GM23338 (cell line): ENCODE data around the gene IDS. TPM values are rescaled to one million over a fixed set of nuclear protein-coding genes. Genes with fewer than 3 reads are reported as not detected.

Experiments used
- ATAC-seq: fragments of 200-7000 bp; cut with Tn5 transposase; 3 replicates; pipeline ENCODE4 v1.9.1; 2020
- DNase-seq: peaks from one replicate; pipeline ENCODE4 v3.0.0-alpha.2; 2015; ENCODE audit warnings: low spot score
- H2AFZ ChIP-seq: fragments of 200-600 bp; sonication (generic); 2 replicates; pipeline ENCODE4 v1.8.0; 2016; ENCODE audit warnings: antibody characterized with exemption, mild to moderate bottlenecking, moderate library complexity
- H3F3A ChIP-seq: fragments of 200-600 bp; sonication (generic); replicated peaks from 2 replicates; pipeline ENCODE4 v1.8.0; 2017; ENCODE audit warnings: antibody characterized with exemption, mixed run types, low read depth
- H3K27ac ChIP-seq: fragments of 200-600 bp; sonication (generic); 2 replicates; pipeline ENCODE4 v1.6.1; 2016; ENCODE audit warnings: low read depth
- H3K27me3 ChIP-seq: fragments of 200-600 bp; sonication (generic); 2 replicates; pipeline ENCODE4 v1.8.0; 2016; ENCODE audit warnings: mild to moderate bottlenecking, mixed run types, moderate library complexity; ENCODE audit not compliant: insufficient read depth
- H3K36me3 ChIP-seq: fragments of 200-600 bp; sonication (generic); 2 replicates; pipeline ENCODE4 v1.8.0; 2016; ENCODE audit warnings: mild to moderate bottlenecking; ENCODE audit not compliant: insufficient read depth
- H3K4me1 ChIP-seq: fragments of 200-600 bp; sonication (generic); 2 replicates; pipeline ENCODE4 v1.8.0; 2016; ENCODE audit warnings: mild to moderate bottlenecking, moderate library complexity; ENCODE audit not compliant: insufficient read depth
- H3K4me2 ChIP-seq: fragments of 200-600 bp; sonication (generic); 2 replicates; pipeline ENCODE4 v1.7.1; 2017; ENCODE audit warnings: mixed run types
- H3K4me3 ChIP-seq: fragments of 200-600 bp; sonication (generic); 2 replicates; pipeline ENCODE4 v1.6.1; 2016; ENCODE audit warnings: mixed run types
- H3K79me2 ChIP-seq: fragments of 200-600 bp; sonication (generic); replicated peaks from 2 replicates; pipeline ENCODE4 v1.8.0; 2017; ENCODE audit warnings: mild to moderate bottlenecking; ENCODE audit not compliant: insufficient read depth
- H3K9me2 ChIP-seq: fragments of 200-600 bp; sonication (generic); 2 replicates; pipeline ENCODE4 v1.8.0; 2017; ENCODE audit not compliant: insufficient read depth
- H4K20me1 ChIP-seq: fragments of 200-600 bp; sonication (generic); replicated peaks from 2 replicates; pipeline ENCODE4 v1.8.0; 2017; ENCODE audit warnings: mild to moderate bottlenecking; ENCODE audit not compliant: insufficient read depth
- H3K27ac Mint-ChIP-seq: 2 replicates; pipeline ENCODE4 v1.8.0; 2020; ENCODE audit warnings: inconsistent platforms, mild to moderate bottlenecking, moderate library complexity, mixed read lengths
- H3K27me3 Mint-ChIP-seq: 3 replicates; pipeline ENCODE4 v1.8.0; 2022; ENCODE audit warnings: low read depth, mild to moderate bottlenecking, moderate library complexity, mixed read lengths, inconsistent platforms; ENCODE audit not compliant: insufficient read depth, poor library complexity
- H3K36me3 Mint-ChIP-seq: 3 replicates; pipeline ENCODE4 v1.8.0; 2021; ENCODE audit warnings: low read depth, mild to moderate bottlenecking, inconsistent platforms, moderate library complexity, mixed read lengths
- H3K4me1 Mint-ChIP-seq: 3 replicates; pipeline ENCODE4 v1.8.0; 2020; ENCODE audit warnings: mild to moderate bottlenecking, inconsistent platforms, mixed read lengths
- H3K4me3 Mint-ChIP-seq: 3 replicates; pipeline ENCODE4 v1.8.0; 2021; ENCODE audit warnings: moderate library complexity, mild to moderate bottlenecking, inconsistent platforms, mixed read lengths
- H3K9me3 Mint-ChIP-seq: 3 replicates; pipeline ENCODE4 v1.8.0; 2020; ENCODE audit warnings: moderate library complexity, mild to moderate bottlenecking, inconsistent platforms, mixed read lengths
- CREB1 ChIP-seq: fragments of 250-450 bp; sonication (Bioruptor Pico); IDR thresholded peaks from 2 replicates; pipeline ENCODE4 v1.5.0; 2020; ENCODE audit warnings: low read depth, mild to moderate bottlenecking, moderate library complexity
- CTCF ChIP-seq, 2 experiments: fragments of 200-600 bp in 1 of 2; sonication (generic) in 1 of 2; conservative IDR thresholded peaks; 2 replicates each; pipeline versions ENCODE4 v1.5.1 to v1.6.1; 2016 to 2017; ENCODE audit warnings: antibody characterized with exemption in 2 of 2, low read depth in 2 of 2, mild to moderate bottlenecking in 2 of 2, moderate library complexity in 1 of 2
- ETS1 ChIP-seq: IDR thresholded peaks from 2 replicates; pipeline ENCODE4 v1.6.1; 2016; ENCODE audit warnings: antibody characterized with exemption
- EZH2 ChIP-seq: fragments of 200-600 bp; sonication (generic); IDR thresholded peaks from one replicate; pipeline ENCODE4 v1.8.0; 2017; ENCODE audit warnings: antibody characterized with exemption, mild to moderate bottlenecking, low read depth; ENCODE audit not compliant: unreplicated experiment
- EZH2phosphoT487 ChIP-seq: fragments of 200-600 bp; sonication (generic); IDR thresholded peaks from one replicate; pipeline ENCODE4 v1.8.1; 2018; ENCODE audit warnings: antibody characterized with exemption; ENCODE audit not compliant: unreplicated experiment
- JUNB ChIP-seq: IDR thresholded peaks from one replicate; pipeline ENCODE4 v1.6.1; 2016; ENCODE audit warnings: antibody characterized with exemption; ENCODE audit not compliant: unreplicated experiment
- POLR2AphosphoS5 ChIP-seq: IDR thresholded peaks from 2 replicates; pipeline ENCODE4 v1.6.1; 2016; ENCODE audit warnings: antibody characterized with exemption, low read depth
- STAT1 ChIP-seq: IDR thresholded peaks from one replicate; pipeline ENCODE4 v1.6.1; 2016; ENCODE audit warnings: antibody characterized with exemption; ENCODE audit not compliant: unreplicated experiment
- ZNF114 ChIP-seq: fragments of 250-450 bp; sonication (Bioruptor Pico); IDR thresholded peaks from 2 replicates; pipeline ENCODE4 v1.5.0; 2020; ENCODE audit warnings: mild to moderate bottlenecking, moderate library complexity
- ZNF331 ChIP-seq: fragments of 250-450 bp; sonication (Bioruptor Pico); IDR thresholded peaks from 2 replicates; pipeline ENCODE4 v1.5.0; 2020; ENCODE audit warnings: low read depth, mild to moderate bottlenecking, moderate library complexity
- polyA plus RNA-seq: library from polyadenylated mRNA; unstranded; fragments of >200 nt; fragmentation: Nextera tagmentation; extraction: Ambion mirVana; gene quantifications from 2 replicates; pipeline ENCODE4 v1.2.1, GENCODE V29; 2016
- total RNA-seq: library from RNA; depleted of rRNA; stranded (reverse); fragments of >200 nt; shearing (Covaris generic); gene quantifications from 2 replicates; pipeline ENCODE4 v1.2.3, GENCODE V29; 2014
- TF ChIP-seq, protein P1 (sequence below): fragments of 250-450 bp; sonication (Bioruptor Pico); IDR thresholded peaks from 2 replicates; pipeline ENCODE4 v1.5.0; 2020; ENCODE audit warnings: mild to moderate bottlenecking, moderate library complexity

IDS gene
- total and polyA plus RNA-seq, 2 experiments from 2014 or later = 8.2 to 12.3 TPM

GRCh38 chrX:149506349-149506748 is 1.2 kb upstream of the IDS start (continued):
- no peak for TF ChIP-seq POLR2AphosphoS5
- no peak for TF ChIP-seq STAT1
- no peak for TF ChIP-seq CTCF (conservative IDR thresholded peaks at IDR 0.05; ENCODE audit: low read depth in 2 of 2)

GRCh38 chrX:149505671-149506070 is 565 bp upstream of the IDS start:
- Mint-ChIP-seq H3K9me3 (no peaks in the 10 kb centered on the region; the same call in 2 of the 3 replicates), H3K27ac (no peak overlapping the region), H3K27me3 (peaks cover 3% of the 10 kb centered on the region), H3K4me3 (peak overlapping the region; percentile 60), H3K36me3 (no peaks in the 10 kb centered on the region; the same call in 2 of the 3 replicates), H3K4me1 (peaks cover 18% of the 10 kb centered on the region; the same call in 2 of the 3 replicates)
- Histone ChIP-seq H3K79me2 (no peaks in the 10 kb centered on the region), H3K4me3 (peak overlapping the region; percentile 48; the same call in 1 of the 2 replicates), H3K27ac (no peak overlapping the region), H3K36me3 (no peaks in the 10 kb centered on the region), H3F3A (no peaks in the 10 kb centered on the region), H3K27me3 (no peaks in the 10 kb centered on the region), H3K4me2 (peak overlapping the region; percentile 65), H3K9me2 (no peaks in the 10 kb centered on the region), H2AFZ (peak overlapping the region; percentile 81; the same call in 1 of the 2 replicates), H4K20me1 (no peaks in the 10 kb centered on the region), H3K4me1 (no peaks in the 10 kb centered on the region)
- DNase-seq = no peak
- ATAC-seq = no peak
- TF ChIP-seq CREB1 (CRISPR knock-in tag) (no peak), EZH2phosphoT487 (no peak), ETS1 (no peak), ZNF331 (CRISPR knock-in tag) (no peak), CTCF (conservative IDR thresholded peaks at IDR 0.05; ENCODE audit: low read depth in 2 of 2) (no peak), ZNF114 (no peak), STAT1 (no peak), POLR2AphosphoS5 (no peak), EZH2 (no peak), JUNB (no peak)
- TF ChIP-seq, protein P1, sequence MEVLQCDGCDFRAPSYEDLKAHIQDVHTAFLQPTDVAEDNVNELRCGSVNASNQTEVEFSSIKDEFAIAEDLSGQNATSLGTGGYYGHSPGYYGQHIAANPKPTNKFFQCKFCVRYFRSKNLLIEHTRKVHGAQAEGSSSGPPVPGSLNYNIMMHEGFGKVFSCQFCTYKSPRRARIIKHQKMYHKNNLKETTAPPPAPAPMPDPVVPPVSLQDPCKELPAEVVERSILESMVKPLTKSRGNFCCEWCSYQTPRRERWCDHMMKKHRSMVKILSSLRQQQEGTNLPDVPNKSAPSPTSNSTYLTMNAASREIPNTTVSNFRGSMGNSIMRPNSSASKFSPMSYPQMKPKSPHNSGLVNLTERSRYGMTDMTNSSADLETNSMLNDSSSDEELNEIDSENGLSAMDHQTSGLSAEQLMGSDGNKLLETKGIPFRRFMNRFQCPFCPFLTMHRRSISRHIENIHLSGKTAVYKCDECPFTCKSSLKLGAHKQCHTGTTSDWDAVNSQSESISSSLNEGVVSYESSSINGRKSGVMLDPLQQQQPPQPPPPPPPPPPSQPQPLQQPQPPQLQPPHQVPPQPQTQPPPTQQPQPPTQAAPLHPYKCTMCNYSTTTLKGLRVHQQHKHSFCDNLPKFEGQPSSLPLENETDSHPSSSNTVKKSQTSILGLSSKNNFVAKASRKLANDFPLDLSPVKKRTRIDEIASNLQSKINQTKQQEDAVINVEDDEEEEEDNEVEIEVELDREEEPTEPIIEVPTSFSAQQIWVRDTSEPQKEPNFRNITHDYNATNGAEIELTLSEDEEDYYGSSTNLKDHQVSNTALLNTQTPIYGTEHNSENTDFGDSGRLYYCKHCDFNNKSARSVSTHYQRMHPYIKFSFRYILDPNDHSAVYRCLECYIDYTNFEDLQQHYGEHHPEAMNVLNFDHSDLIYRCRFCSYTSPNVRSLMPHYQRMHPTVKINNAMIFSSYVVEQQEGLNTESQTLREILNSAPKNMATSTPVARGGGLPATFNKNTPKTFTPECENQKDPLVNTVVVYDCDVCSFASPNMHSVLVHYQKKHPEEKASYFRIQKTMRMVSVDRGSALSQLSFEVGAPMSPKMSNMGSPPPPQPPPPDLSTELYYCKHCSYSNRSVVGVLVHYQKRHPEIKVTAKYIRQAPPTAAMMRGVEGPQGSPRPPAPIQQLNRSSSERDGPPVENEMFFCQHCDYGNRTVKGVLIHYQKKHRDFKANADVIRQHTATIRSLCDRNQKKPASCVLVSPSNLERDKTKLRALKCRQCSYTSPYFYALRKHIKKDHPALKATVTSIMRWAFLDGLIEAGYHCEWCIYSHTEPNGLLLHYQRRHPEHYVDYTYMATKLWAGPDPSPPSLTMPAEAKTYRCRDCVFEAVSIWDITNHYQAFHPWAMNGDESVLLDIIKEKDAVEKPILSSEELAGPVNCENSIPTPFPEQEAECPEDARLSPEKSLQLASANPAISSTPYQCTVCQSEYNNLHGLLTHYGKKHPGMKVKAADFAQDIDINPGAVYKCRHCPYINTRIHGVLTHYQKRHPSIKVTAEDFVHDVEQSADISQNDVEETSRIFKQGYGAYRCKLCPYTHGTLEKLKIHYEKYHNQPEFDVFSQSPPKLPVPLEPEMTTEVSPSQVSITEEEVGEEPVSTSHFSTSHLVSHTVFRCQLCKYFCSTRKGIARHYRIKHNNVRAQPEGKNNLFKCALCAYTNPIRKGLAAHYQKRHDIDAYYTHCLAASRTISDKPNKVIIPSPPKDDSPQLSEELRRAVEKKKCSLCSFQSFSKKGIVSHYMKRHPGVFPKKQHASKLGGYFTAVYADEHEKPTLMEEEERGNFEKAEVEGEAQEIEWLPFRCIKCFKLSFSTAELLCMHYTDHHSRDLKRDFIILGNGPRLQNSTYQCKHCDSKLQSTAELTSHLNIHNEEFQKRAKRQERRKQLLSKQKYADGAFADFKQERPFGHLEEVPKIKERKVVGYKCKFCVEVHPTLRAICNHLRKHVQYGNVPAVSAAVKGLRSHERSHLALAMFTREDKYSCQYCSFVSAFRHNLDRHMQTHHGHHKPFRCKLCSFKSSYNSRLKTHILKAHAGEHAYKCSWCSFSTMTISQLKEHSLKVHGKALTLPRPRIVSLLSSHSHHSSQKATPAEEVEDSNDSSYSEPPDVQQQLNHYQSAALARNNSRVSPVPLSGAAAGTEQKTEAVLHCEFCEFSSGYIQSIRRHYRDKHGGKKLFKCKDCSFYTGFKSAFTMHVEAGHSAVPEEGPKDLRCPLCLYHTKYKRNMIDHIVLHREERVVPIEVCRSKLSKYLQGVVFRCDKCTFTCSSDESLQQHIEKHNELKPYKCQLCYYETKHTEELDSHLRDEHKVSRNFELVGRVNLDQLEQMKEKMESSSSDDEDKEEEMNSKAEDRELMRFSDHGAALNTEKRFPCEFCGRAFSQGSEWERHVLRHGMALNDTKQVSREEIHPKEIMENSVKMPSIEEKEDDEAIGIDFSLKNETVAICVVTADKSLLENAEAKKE = no peak
